K562 (cell line): ENCODE results near the gene BBLN. TPM values are rescaled to one million over a fixed set of nuclear protein-coding genes. Genes with fewer than 3 reads are reported as not detected.

Source experiments
- CEBPB ChIP-seq: fragments of 450-650 bp; IDR thresholded peaks from 2 replicates; pipeline ENCODE4 v1.6.1; 2016; ENCODE audit warnings: missing genetic modification characterization, missing compliant biosample characterization
- GATAD2B ChIP-seq: fragments of 450-650 bp; IDR thresholded peaks from 2 replicates; pipeline ENCODE4 v1.6.1; 2017; ENCODE audit warnings: mild to moderate bottlenecking, borderline replicate concordance
- KLF10 ChIP-seq: fragments of 250-450 bp; sonication (Bioruptor Pico); IDR thresholded peaks from 2 replicates; pipeline ENCODE4 v1.6.1; 2021; ENCODE audit warnings: matching md5 sums
- NCOA6 ChIP-seq: fragments of 450-650 bp; IDR thresholded peaks from 2 replicates; pipeline ENCODE4 v1.6.1; 2017; ENCODE audit warnings: mild to moderate bottlenecking
- NR2F6 ChIP-seq: fragments of 450-650 bp; formaldehyde crosslinking; IDR thresholded peaks from 2 replicates; pipeline ENCODE4 v1.4.0; 2020; ENCODE audit warnings: mild to moderate bottlenecking
- POLR2G ChIP-seq: fragments of 200-400 bp; formaldehyde crosslinking; IDR thresholded peaks from 2 replicates; pipeline ENCODE4 v1.6.1; 2017; ENCODE audit warnings: low read depth, mild to moderate bottlenecking, antibody characterized with exemption, low read length, moderate library complexity
- TRIM28 ChIP-seq: fragments of 450-650 bp; IDR thresholded peaks from 2 replicates; pipeline ENCODE4 v1.6.1; 2017
- polyA plus RNA-seq, 8 experiments: library from polyadenylated mRNA; depleted of rRNA in 4 of 8; stranded (reverse) in 5 of 8; unstranded in 3 of 8; fragments of >200 nt; fragmentation: Nextera tagmentation in 2 of 8; fragmentation: Illumina TruSeq in 1 of 8; extraction: Ambion mirVana in 2 of 8; extraction: Trizol in 1 of 8; gene quantifications; 2 replicates each; pipeline versions ENCODE4 v1.2.1 to v1.2.3, GENCODE V29; 2011 to 2014; ENCODE audit warnings: inconsistent platforms in 1 of 8, missing spikeins in 1 of 8
- total RNA-seq, 7 experiments: library from RNA; depleted of rRNA in 6 of 7; stranded (reverse); fragments of >200 nt in 6 of 7; fragmentation: Illumina TruSeq in 2 of 7; extraction: Trizol in 2 of 7; gene quantifications; 2 replicates each; pipeline versions ENCODE4 v1.2.1 to v1.2.3, GENCODE V29; 2011 to 2021; ENCODE audit warnings: low replicate concordance in 1 of 7
- TF ChIP-seq, protein P1 (sequence below), 2 experiments: fragments of 450-650 bp; formaldehyde crosslinking in 1 of 2; IDR thresholded peaks; 2 replicates each; pipeline versions ENCODE4 v1.4.0 to v1.6.1; 2014 to 2020; ENCODE audit warnings: mild to moderate bottlenecking in 2 of 2, borderline replicate concordance in 1 of 2, low read depth in 1 of 2
- TF ChIP-seq, protein P2 (sequence below): fragments of 250-450 bp; sonication (Bioruptor Pico); IDR thresholded peaks from 2 replicates; pipeline ENCODE4 v1.8.0; 2022; ENCODE audit warnings: inconsistent platforms
- TF ChIP-seq, protein P3 (sequence below): sonication (generic); formaldehyde crosslinking; IDR thresholded peaks from 2 replicates; pipeline ENCODE4 v1.8.1; 2023; ENCODE audit warnings: missing genetic modification reagents, mild to moderate bottlenecking, borderline replicate concordance
- TF ChIP-seq, protein P4 (sequence below), 2 experiments: fragments of 450-650 bp; IDR thresholded peaks; 2 replicates each; pipeline ENCODE4 v1.6.1; 2016

Gene BBLN
- total and polyA plus RNA-seq, 9 of the 15 experiments (the other 6 are each of a cell fraction or from before 2014, with no cell fraction given) = 4.2 to 331 (median 87.1) TPM

DNA sequence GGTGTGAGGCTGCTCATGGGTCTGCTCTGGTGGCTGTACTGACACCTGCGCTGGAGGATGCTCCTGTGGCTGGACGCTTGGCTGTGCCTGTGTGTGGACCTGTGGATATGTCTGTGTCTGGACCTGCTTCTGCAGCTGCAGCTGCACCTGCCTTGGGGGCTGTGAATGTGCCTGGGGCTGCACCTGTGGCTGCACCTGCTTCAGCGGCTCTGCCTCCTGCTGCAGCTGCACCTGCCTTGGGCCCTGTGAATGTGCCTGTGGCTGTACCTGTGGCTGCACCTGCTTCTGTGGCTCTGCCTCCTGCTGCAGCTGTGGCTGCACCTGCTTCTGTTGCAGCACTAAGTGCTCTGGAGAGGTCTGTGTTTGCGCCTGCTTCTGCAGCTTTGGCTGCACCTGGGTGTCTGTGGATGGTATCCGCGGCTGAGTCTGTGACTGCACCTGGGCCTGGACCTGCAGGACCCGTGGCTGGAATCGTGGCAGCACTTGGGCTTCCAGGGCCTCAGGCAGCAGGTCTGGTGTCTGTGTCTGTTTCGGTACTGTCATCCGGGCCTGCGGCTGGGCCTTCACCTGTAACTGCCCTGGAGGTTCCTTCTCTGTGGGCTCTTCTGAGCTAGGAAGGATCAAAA lies 18.9 kb downstream of the BBLN start (continued):
- TF ChIP-seq, protein P1, sequence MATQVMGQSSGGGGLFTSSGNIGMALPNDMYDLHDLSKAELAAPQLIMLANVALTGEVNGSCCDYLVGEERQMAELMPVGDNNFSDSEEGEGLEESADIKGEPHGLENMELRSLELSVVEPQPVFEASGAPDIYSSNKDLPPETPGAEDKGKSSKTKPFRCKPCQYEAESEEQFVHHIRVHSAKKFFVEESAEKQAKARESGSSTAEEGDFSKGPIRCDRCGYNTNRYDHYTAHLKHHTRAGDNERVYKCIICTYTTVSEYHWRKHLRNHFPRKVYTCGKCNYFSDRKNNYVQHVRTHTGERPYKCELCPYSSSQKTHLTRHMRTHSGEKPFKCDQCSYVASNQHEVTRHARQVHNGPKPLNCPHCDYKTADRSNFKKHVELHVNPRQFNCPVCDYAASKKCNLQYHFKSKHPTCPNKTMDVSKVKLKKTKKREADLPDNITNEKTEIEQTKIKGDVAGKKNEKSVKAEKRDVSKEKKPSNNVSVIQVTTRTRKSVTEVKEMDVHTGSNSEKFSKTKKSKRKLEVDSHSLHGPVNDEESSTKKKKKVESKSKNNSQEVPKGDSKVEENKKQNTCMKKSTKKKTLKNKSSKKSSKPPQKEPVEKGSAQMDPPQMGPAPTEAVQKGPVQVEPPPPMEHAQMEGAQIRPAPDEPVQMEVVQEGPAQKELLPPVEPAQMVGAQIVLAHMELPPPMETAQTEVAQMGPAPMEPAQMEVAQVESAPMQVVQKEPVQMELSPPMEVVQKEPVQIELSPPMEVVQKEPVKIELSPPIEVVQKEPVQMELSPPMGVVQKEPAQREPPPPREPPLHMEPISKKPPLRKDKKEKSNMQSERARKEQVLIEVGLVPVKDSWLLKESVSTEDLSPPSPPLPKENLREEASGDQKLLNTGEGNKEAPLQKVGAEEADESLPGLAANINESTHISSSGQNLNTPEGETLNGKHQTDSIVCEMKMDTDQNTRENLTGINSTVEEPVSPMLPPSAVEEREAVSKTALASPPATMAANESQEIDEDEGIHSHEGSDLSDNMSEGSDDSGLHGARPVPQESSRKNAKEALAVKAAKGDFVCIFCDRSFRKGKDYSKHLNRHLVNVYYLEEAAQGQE (IDR thresholded peaks at IDR 0.05; ENCODE audit: borderline replicate concordance) = no peak
- TF ChIP-seq, protein P1 (CRISPR knock-in tag; IDR thresholded peaks at IDR 0.05; ENCODE audit: low read depth) = no peak
- TF ChIP-seq GATAD2B (no peak), CEBPB (tag) (no peak), KLF10 (CRISPR knock-in tag) (no peak), NCOA6 (no peak), TRIM28 (peak; percentile 94; the same call in 1 of the 2 replicates), NR2F6 (CRISPR knock-in tag) (no peak), POLR2G (peak; percentile 65; the same call in 1 of the 2 replicates)
- TF ChIP-seq, protein P2, sequence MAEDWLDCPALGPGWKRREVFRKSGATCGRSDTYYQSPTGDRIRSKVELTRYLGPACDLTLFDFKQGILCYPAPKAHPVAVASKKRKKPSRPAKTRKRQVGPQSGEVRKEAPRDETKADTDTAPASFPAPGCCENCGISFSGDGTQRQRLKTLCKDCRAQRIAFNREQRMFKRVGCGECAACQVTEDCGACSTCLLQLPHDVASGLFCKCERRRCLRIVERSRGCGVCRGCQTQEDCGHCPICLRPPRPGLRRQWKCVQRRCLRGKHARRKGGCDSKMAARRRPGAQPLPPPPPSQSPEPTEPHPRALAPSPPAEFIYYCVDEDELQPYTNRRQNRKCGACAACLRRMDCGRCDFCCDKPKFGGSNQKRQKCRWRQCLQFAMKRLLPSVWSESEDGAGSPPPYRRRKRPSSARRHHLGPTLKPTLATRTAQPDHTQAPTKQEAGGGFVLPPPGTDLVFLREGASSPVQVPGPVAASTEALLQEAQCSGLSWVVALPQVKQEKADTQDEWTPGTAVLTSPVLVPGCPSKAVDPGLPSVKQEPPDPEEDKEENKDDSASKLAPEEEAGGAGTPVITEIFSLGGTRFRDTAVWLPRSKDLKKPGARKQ (CRISPR knock-in tag) = no peak
- TF ChIP-seq, protein P3, sequence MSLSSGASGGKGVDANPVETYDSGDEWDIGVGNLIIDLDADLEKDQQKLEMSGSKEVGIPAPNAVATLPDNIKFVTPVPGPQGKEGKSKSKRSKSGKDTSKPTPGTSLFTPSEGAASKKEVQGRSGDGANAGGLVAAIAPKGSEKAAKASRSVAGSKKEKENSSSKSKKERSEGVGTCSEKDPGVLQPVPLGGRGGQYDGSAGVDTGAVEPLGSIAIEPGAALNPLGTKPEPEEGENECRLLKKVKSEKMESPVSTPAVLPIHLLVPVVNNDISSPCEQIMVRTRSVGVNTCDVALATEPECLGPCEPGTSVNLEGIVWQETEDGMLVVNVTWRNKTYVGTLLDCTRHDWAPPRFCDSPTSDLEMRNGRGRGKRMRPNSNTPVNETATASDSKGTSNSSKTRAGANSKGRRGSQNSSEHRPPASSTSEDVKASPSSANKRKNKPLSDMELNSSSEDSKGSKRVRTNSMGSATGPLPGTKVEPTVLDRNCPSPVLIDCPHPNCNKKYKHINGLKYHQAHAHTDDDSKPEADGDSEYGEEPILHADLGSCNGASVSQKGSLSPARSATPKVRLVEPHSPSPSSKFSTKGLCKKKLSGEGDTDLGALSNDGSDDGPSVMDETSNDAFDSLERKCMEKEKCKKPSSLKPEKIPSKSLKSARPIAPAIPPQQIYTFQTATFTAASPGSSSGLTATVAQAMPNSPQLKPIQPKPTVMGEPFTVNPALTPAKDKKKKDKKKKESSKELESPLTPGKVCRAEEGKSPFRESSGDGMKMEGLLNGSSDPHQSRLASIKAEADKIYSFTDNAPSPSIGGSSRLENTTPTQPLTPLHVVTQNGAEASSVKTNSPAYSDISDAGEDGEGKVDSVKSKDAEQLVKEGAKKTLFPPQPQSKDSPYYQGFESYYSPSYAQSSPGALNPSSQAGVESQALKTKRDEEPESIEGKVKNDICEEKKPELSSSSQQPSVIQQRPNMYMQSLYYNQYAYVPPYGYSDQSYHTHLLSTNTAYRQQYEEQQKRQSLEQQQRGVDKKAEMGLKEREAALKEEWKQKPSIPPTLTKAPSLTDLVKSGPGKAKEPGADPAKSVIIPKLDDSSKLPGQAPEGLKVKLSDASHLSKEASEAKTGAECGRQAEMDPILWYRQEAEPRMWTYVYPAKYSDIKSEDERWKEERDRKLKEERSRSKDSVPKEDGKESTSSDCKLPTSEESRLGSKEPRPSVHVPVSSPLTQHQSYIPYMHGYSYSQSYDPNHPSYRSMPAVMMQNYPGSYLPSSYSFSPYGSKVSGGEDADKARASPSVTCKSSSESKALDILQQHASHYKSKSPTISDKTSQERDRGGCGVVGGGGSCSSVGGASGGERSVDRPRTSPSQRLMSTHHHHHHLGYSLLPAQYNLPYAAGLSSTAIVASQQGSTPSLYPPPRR (CRISPR knock-in tag) = no peak
- TF ChIP-seq, protein P4, sequence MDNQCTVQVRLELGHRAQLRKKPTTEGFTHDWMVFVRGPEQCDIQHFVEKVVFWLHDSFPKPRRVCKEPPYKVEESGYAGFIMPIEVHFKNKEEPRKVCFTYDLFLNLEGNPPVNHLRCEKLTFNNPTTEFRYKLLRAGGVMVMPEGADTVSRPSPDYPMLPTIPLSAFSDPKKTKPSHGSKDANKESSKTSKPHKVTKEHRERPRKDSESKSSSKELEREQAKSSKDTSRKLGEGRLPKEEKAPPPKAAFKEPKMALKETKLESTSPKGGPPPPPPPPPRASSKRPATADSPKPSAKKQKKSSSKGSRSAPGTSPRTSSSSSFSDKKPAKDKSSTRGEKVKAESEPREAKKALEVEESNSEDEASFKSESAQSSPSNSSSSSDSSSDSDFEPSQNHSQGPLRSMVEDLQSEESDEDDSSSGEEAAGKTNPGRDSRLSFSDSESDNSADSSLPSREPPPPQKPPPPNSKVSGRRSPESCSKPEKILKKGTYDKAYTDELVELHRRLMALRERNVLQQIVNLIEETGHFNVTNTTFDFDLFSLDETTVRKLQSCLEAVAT (IDR thresholded peaks at IDR 0.05) = no peak
